Spleen (tissue), 11 donors: Measurements from ENCODE around the gene SMG6. TPM values are rescaled to one million over a fixed set of nuclear protein-coding genes. Genes with fewer than 3 reads are reported as not detected.
A peak's percentile ranks its signal among the peaks of the same experiment; 100 is the strongest.

ENCODE experiments used
- DNase-seq: peaks from one replicate; pipeline ENCODE4 v3.0.0-alpha.2; 2020
- H3K27ac ChIP-seq, 8 donors: fragments of 200-600 bp; sonication (generic) in 7 of 8; 1 replicate in 4 of 8; 2 replicates in 4 of 8; pipeline versions ENCODE4 v1.5.0 to v1.8.0; 2016 to 2021; ENCODE audit warnings: inconsistent platforms in 4 of 8, mild to moderate bottlenecking in 4 of 8, moderate library complexity in 1 of 8
- H3K27me3 ChIP-seq, 7 donors: fragments of 200-600 bp; sonication (generic) in 6 of 7; replicated peaks in 1 of 7; 1 replicate in 4 of 7; 2 replicates in 3 of 7; pipeline versions ENCODE4 v1.5.0 to v1.8.0; 2016 to 2021; ENCODE audit warnings: inconsistent platforms in 3 of 7, mild to moderate bottlenecking in 1 of 7
- H3K36me3 ChIP-seq, 6 donors: fragments of 200-600 bp; sonication (generic) in 5 of 6; 1 replicate in 4 of 6; 2 replicates in 2 of 6; pipeline versions ENCODE4 v1.5.0 to v1.8.0; 2016 to 2021; ENCODE audit warnings: inconsistent platforms in 2 of 6
- H3K4me1 ChIP-seq, 6 donors: fragments of 200-600 bp; sonication (generic) in 5 of 6; 1 replicate in 3 of 6; 2 replicates in 3 of 6; pipeline versions ENCODE4 v1.5.0 to v1.8.0; 2016 to 2021; ENCODE audit warnings: inconsistent platforms in 3 of 6
- H3K4me3 ChIP-seq, 8 donors: fragments of 200-600 bp; sonication (generic) in 7 of 8; 1 replicate in 4 of 8; 2 replicates in 4 of 8; pipeline versions ENCODE4 v1.5.0 to v1.8.0; 2016 to 2021; ENCODE audit warnings: inconsistent platforms in 4 of 8, mild to moderate bottlenecking in 4 of 8, moderate library complexity in 2 of 8
- H3K9me3 ChIP-seq, 8 donors: fragments of 200-600 bp; sonication (generic) in 7 of 8; 1 replicate in 4 of 8; 2 replicates in 4 of 8; pipeline versions ENCODE4 v1.5.0 to v1.8.0; 2016 to 2021; ENCODE audit warnings: inconsistent platforms in 4 of 8
- POLR2A ChIP-seq, 3 donors: fragments of 450-650 bp; IDR thresholded peaks; one replicate each; pipeline ENCODE4 v1.5.1; 2017; ENCODE audit warnings: antibody characterized with exemption in 3 of 3, mild to moderate bottlenecking in 1 of 3
- POLR2AphosphoS5 ChIP-seq, 3 donors: sonication (generic); formaldehyde crosslinking; IDR thresholded peaks; one replicate each; pipeline ENCODE4 v1.5.1; 2017; ENCODE audit warnings: antibody characterized with exemption in 3 of 3
- WGBS, 5 donors: extraction: QIAGEN DNeasy Blood & Tissue Kit in 3 of 5; methylation state at CpG; one replicate each; pipeline versions ENCODE4 v1.1.5 to v1.1.7; 2013 to 2018; 5-methylcytosine and 5-hydroxymethylcytosine counted together
- intact Hi-C: fragments of 100-400 bp; cut with DNase I; formaldehyde crosslinking; loops from one replicate; pipeline ENCODE4 v1.15.0; 2023; ENCODE audit warnings: low total_unique reads
- polyA plus RNA-seq, 3 donors: library from polyadenylated mRNA; stranded (reverse); fragments of 200-250 nt; gene quantifications; one replicate each; pipeline ENCODE4 v1.2.1, GENCODE V29; 2013
- total RNA-seq, 7 donors: library from RNA; depleted of rRNA in 3 of 7; stranded (reverse); fragments of >200 nt in 3 of 7; fragmentation: NEBNext Ultra II Directional in 4 of 7; extraction: Animal tissue kit (Norgen Biotek cat#: 25700) in 4 of 7; gene quantifications; one replicate each; pipeline versions ENCODE4 v1.1.0 to v1.2.1, GENCODE V29; 2016 to 2021
- TF ChIP-seq, protein P1 (sequence below), 11 experiments: fragments of 200-600 bp in 7 of 11; fragments of 450-650 bp in 4 of 11; sonication (generic) in 4 of 11; IDR thresholded peaks in 8 of 11; conservative IDR thresholded peaks in 3 of 11; 1 replicate in 7 of 11; 2 replicates in 4 of 11; pipeline versions ENCODE4 v1.4.0 to v1.8.0; 2016 to 2021; ENCODE audit warnings: antibody characterized with exemption in 11 of 11, inconsistent platforms in 4 of 11, mild to moderate bottlenecking in 1 of 11
- donor health status: healthy with polysubstance abuse.
- donor health status: DM: no; HTN: no; CAD: no; lungs with moderate emphysema.
- donor health status: DM: no; HTN: no; CAD: no.
- donor health status: Bipolar disorder and iron deficiency.
- donor health status: healthy.
- donor health status: DM: no; HTN: no; CAD: no.
- donor health status: DM: yes; HTN: yes; CAD: no.

SMG6 gene
- total and polyA plus RNA-seq, 10 donors, result 9.7 to 44.2 (median 28.0) TPM

DNA sequence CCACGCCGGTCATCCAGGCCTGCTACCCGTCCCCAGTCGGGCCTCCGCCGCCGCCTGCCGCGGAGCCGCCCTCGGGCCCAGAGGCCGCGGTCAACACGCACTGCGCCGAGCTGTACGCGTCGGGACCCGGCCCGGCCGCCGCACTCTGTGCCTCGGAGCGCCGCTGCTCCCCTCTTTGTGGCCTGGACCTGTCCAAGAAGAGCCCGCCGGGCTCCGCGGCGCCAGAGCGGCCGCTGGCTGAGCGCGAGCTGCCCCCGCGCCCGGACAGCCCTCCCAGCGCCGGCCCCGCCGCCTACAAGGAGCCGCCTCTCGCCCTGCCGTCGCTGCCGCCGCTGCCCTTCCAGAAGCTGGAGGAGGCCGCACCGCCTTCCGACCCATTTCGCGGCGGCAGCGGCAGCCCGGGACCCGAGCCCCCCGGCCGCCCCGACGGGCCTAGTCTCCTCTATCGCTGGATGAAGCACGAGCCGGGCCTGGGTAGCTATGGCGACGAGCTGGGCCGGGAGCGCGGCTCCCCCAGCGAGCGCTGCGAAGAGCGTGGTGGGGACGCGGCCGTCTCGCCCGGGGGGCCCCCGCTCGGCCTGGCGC, 246.3 kb downstream of the SMG6 start:
- no peaks in the 10 kb centered on the region for H3K9me3 ChIP-seq
- H3K27me3 ChIP-seq, result peaks cover 0 to 65% (median 26%) of the 10 kb centered on the region in 7 donors
- DNase-seq, result no peak
- 21 to 75% (median 32%) methylated on average over 34 to 81 of the region's 81 CpGs for WGBS, 5 donors
- TF ChIP-seq POLR2AphosphoS5 (IDR thresholded peaks at IDR 0.05), result no peak
- TF ChIP-seq, protein P1, sequence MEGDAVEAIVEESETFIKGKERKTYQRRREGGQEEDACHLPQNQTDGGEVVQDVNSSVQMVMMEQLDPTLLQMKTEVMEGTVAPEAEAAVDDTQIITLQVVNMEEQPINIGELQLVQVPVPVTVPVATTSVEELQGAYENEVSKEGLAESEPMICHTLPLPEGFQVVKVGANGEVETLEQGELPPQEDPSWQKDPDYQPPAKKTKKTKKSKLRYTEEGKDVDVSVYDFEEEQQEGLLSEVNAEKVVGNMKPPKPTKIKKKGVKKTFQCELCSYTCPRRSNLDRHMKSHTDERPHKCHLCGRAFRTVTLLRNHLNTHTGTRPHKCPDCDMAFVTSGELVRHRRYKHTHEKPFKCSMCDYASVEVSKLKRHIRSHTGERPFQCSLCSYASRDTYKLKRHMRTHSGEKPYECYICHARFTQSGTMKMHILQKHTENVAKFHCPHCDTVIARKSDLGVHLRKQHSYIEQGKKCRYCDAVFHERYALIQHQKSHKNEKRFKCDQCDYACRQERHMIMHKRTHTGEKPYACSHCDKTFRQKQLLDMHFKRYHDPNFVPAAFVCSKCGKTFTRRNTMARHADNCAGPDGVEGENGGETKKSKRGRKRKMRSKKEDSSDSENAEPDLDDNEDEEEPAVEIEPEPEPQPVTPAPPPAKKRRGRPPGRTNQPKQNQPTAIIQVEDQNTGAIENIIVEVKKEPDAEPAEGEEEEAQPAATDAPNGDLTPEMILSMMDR (IDR thresholded peaks at IDR 0.05 in 8 of 11, conservative IDR thresholded peaks at IDR 0.05 in 3 of 11), result no peak
- TF ChIP-seq POLR2A (IDR thresholded peaks at IDR 0.05), result no peak
- H3K36me3 ChIP-seq, result peaks cover 0 to 52% (median 7%) of the 10 kb centered on the region in 6 donors
- H3K4me3 ChIP-seq, result peak overlapping the region in 5 of 8 donors; percentile 46 to 78 (median 58)
- H3K4me1 ChIP-seq, result peaks cover 48 to 93% (median 78%) of the 10 kb centered on the region in 6 donors
- peak overlapping the region; percentile 35 to 89 (median 86) for H3K27ac ChIP-seq
- intact Hi-C loops, result loop anchor here (10.0 kb wide), 1 partner anchor 228 kb away; no protein-coding TSS in a partner anchor

DNA sequence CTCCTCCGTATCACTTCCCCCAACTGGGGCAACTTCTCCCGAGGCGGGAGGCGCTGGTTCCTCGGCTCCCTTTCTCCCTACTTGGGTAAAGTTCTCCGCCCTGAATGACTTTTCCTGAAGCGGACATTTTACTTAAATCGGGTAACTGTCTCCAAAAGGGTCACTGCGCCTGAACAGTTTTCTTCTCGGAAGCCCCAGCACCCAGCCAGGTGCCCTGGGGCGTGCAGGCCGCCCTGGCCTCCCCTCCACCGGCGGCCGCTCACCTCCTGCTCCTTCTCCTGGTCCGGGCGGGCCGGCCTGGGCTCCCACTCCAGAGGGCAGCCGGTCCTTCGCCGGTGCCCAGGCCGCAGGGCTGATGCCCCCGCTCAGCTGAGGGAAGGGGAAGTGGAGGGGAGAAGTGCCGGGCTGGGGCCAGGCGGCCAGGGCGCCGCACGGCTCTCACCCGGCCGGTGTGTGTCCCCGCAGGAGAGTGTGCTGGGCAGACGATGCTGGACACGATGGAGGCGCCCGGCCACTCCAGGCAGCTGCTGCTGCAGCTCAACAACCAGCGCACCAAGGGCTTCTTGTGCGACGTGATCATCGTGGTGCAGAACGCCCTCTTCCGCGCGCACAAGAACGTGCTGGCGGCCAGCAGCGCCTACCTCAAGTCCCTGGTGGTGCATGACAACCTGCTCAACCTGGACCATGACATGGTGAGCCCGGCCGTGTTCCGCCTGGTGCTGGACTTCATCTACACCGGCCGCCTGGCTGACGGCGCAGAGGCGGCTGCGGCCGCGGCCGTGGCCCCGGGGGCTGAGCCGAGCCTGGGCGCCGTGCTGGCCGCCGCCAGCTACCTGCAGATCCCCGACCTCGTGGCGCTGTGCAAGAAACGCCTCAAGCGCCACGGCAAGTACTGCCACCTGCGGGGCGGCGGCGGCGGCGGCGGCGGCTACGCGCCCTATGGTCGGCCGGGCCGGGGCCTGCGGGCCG, 247.1 kb downstream of the SMG6 start:
- WGBS, 5 donors, result 12 to 25% (median 19%) methylated on average over 24 to 85 of the region's 85 CpGs
- H3K4me1 ChIP-seq, result peaks cover 48 to 92% (median 81%) of the 10 kb centered on the region in 6 donors
- intact Hi-C loops, result loop anchor here (10.0 kb wide), 1 partner anchor 228 kb away; no protein-coding TSS in a partner anchor
- peak overlapping the region; percentile 33 to 78 (median 52) for H3K4me3 ChIP-seq
- H3K27ac ChIP-seq, result peak overlapping the region in 7 of 8 donors; percentile 85 to 89 (median 87)
- H3K36me3 ChIP-seq, result peaks cover 0 to 45% (median 6%) of the 10 kb centered on the region in 6 donors
- H3K27me3 ChIP-seq, result peaks cover 0 to 73% (median 33%) of the 10 kb centered on the region in 7 donors
- DNase-seq, result peak; percentile 90
- no peaks in the 10 kb centered on the region for H3K9me3 ChIP-seq
- TF ChIP-seq POLR2A (IDR thresholded peaks at IDR 0.05) (no peak), POLR2AphosphoS5 (IDR thresholded peaks at IDR 0.05) (peak in 2 of 3 donors; percentile 43 to 67)

- peak overlapping the region; percentile 57 to 89 (median 87) for H3K27ac ChIP-seq
- 1 to 4% (median 1%) methylated on average over 42 to 113 of the region's 113 CpGs for WGBS, 5 donors
- no peak for TF ChIP-seq POLR2A (IDR thresholded peaks at IDR 0.05)
- TF ChIP-seq, protein P1 (IDR thresholded peaks at IDR 0.05 in 8 of 11, conservative IDR thresholded peaks at IDR 0.05 in 3 of 11), result no peak
- TF ChIP-seq POLR2AphosphoS5 (IDR thresholded peaks at IDR 0.05), result no peak
- H3K9me3 ChIP-seq, result no peaks in the 10 kb centered on the region
- peaks cover 0 to 82% (median 42%) of the 10 kb centered on the region in 7 donors for H3K27me3 ChIP-seq
- H3K36me3 ChIP-seq, result peaks cover 0 to 36% (median 0%) of the 10 kb centered on the region in 6 donors
- peak overlapping the region; percentile 24 to 78 (median 58) for H3K4me3 ChIP-seq
- peak; percentile 86 for DNase-seq
- intact Hi-C loops, result loop anchor here (2.0 to 10.0 kb wide), 2 partner anchors 189 to 229 kb away; no protein-coding TSS in a partner anchor
- H3K4me1 ChIP-seq, result peaks cover 57 to 92% (median 88%) of the 10 kb centered on the region in 6 donors
These were observed 248.0 kb downstream of the SMG6 start for GRCh38 chr17:2055292-2056205.
